B cell (primary cell): ENCODE results near the gene PAPLN. TPM values are rescaled to one million over a fixed set of nuclear protein-coding genes. Genes with fewer than 3 reads are reported as not detected.

Source experiments
- ATAC-seq: fragments of 200-7000 bp; cut with Tn5 transposase; one replicate; pipeline ENCODE4 v1.10.0; 2021; ENCODE audit warnings: low read depth, mild to moderate bottlenecking, moderate number of reproducible peaks, moderate library complexity
- CTCF ChIA-PET: fragments of 350-600 bp; sonication (Branson Sonifier 250); formaldehyde crosslinking; loops from one replicate; lab custom pipeline; 2021; ENCODE audit warnings: antibody characterized with exemption, inconsistent platforms; lab: Charles Lee
- POLR2A ChIA-PET: fragments of 350-600 bp; sonication (Branson Sonifier 250); formaldehyde crosslinking; loops from one replicate; lab custom pipeline; 2021; ENCODE audit warnings: antibody characterized with exemption; lab: Charles Lee
- DNase-seq: peaks from one replicate; pipeline ENCODE4 v3.0.0; 2013
- H2AFZ ChIP-seq: 2 replicates; pipeline ENCODE4 v1.6.1; 2012; ENCODE audit warnings: mild to moderate bottlenecking, low read depth, low read length; ENCODE audit not compliant: insufficient read depth, poor library complexity, severe bottlenecking
- H3K27ac ChIP-seq, 2 donors: 1 replicate in 1 of 2; 2 replicates in 1 of 2; pipeline ENCODE4 v1.5.1; 2012 to 2013; ENCODE audit warnings: low read length in 2 of 2, mild to moderate bottlenecking in 2 of 2, moderate library complexity in 1 of 2
- H3K27me3 ChIP-seq, 4 experiments: fragments of 200-600 bp in 1 of 4; sonication (generic) in 1 of 4; replicated peaks in 1 of 4; 1 replicate in 2 of 4; 2 replicates in 2 of 4; pipeline versions ENCODE4 v1.6.1 to v1.7.0; 2013 to 2016; ENCODE audit warnings: low read length in 3 of 4, mild to moderate bottlenecking in 2 of 4, mixed read lengths in 1 of 4, moderate library complexity in 1 of 4; ENCODE audit not compliant: insufficient read depth in 4 of 4, control insufficient read depth in 3 of 4; ENCODE audit errors: control extremely low read depth in 1 of 4
- H3K36me3 ChIP-seq, 2 experiments: replicated peaks in 1 of 2; 1 replicate in 1 of 2; 2 replicates in 1 of 2; pipeline versions ENCODE4 v1.6.1 to v1.7.1; 2013; ENCODE audit warnings: low read length in 1 of 2; ENCODE audit not compliant: insufficient read depth in 2 of 2, control insufficient read depth in 1 of 2; ENCODE audit errors: control extremely low read depth in 1 of 2, extremely low read depth in 1 of 2
- H3K4me1 ChIP-seq, 2 donors: fragments of 200-600 bp in 1 of 2; sonication (generic) in 1 of 2; 1 replicate in 1 of 2; 2 replicates in 1 of 2; pipeline versions ENCODE4 v1.5.1 to v1.6.1; 2013 to 2017; ENCODE audit warnings: low read length in 2 of 2; ENCODE audit not compliant: control insufficient read depth in 2 of 2, insufficient read depth in 2 of 2
- H3K4me2 ChIP-seq: replicated peaks from 2 replicates; pipeline ENCODE3; 2012; ENCODE audit warnings: mild to moderate bottlenecking, low read depth, low read length; ENCODE audit not compliant: poor library complexity, severe bottlenecking
- H3K4me3 ChIP-seq, 5 experiments: fragments of 200-600 bp in 1 of 5; sonication (generic) in 1 of 5; 1 replicate in 3 of 5; 2 replicates in 2 of 5; pipeline versions ENCODE4 v1.5.1 to v1.7.0; 2011 to 2016; ENCODE audit warnings: low read length in 4 of 5, mild to moderate bottlenecking in 4 of 5, low read depth in 2 of 5, control low read depth in 1 of 5, moderate library complexity in 1 of 5; ENCODE audit not compliant: insufficient read depth in 1 of 5; ENCODE audit errors: control extremely low read depth in 1 of 5, extremely low read depth in 1 of 5
- H3K79me2 ChIP-seq: fragments of 200-600 bp; sonication (generic); one replicate; pipeline ENCODE4 v1.6.0; 2016; ENCODE audit warnings: low read length; ENCODE audit not compliant: control insufficient read depth, insufficient read depth
- H3K9ac ChIP-seq: fragments of 200-600 bp; sonication (generic); 2 replicates; pipeline ENCODE4 v1.6.1; 2017; ENCODE audit warnings: mild to moderate bottlenecking, low read length, moderate library complexity
- H3K9me3 ChIP-seq, 3 donors: one replicate each; pipeline versions ENCODE4 v1.6.1 to v1.7.1; 2013; ENCODE audit warnings: low read length in 2 of 3; ENCODE audit not compliant: control insufficient read depth in 2 of 3, insufficient read depth in 1 of 3; ENCODE audit errors: control extremely low read depth in 1 of 3
- H4K20me1 ChIP-seq: 2 replicates; pipeline ENCODE4 v1.6.0; 2012; ENCODE audit warnings: mild to moderate bottlenecking, low read length; ENCODE audit not compliant: insufficient read depth, control insufficient read depth, poor library complexity, severe bottlenecking
- H3K27ac Mint-ChIP-seq: one replicate; pipeline ENCODE4 v1.8.0; 2021; ENCODE audit warnings: mixed read lengths
- H3K27me3 Mint-ChIP-seq: one replicate; pipeline ENCODE4 v1.8.0; 2021; ENCODE audit warnings: mixed read lengths
- H3K4me1 Mint-ChIP-seq: one replicate; pipeline ENCODE4 v1.8.0; 2021; ENCODE audit warnings: mixed read lengths
- H3K4me3 Mint-ChIP-seq: one replicate; pipeline ENCODE4 v1.8.0; 2021; ENCODE audit warnings: mixed read lengths
- H3K9me3 Mint-ChIP-seq: one replicate; pipeline ENCODE4 v1.8.0; 2022; ENCODE audit warnings: mixed read lengths; ENCODE audit not compliant: insufficient read depth
- CTCF ChIP-seq: fragments of 200-600 bp; IDR thresholded peaks from one replicate; pipeline ENCODE4 v1.8.0; 2022; ENCODE audit warnings: antibody characterized with exemption, mild to moderate bottlenecking
- EZH2 ChIP-seq: IDR thresholded peaks from 2 replicates; pipeline ENCODE4 v1.6.1; 2012; ENCODE audit warnings: borderline replicate concordance, low read depth, mild to moderate bottlenecking, moderate library complexity, low read length; ENCODE audit not compliant: insufficient read depth, poor library complexity, severe bottlenecking
- WGBS: methylation state at CpG from one replicate; pipeline ENCODE4 v1.1.5; 2013; ENCODE audit warnings: missing lambda C conversion rate; ENCODE audit not compliant: insufficient coverage; 5-methylcytosine and 5-hydroxymethylcytosine counted together
- intact Hi-C: fragments of 100-400 bp; cut with micrococcal nuclease; formaldehyde crosslinking; loops from one replicate; pipeline ENCODE4 v1.10.0; 2022
- polyA plus RNA-seq: library from polyadenylated mRNA; depleted of rRNA; stranded (reverse); fragments of >200 nt; gene quantifications from 2 replicates; pipeline ENCODE4 v1.2.3, GENCODE V29; 2012
- total RNA-seq, 2 donors: library from RNA; stranded (reverse); fragments of 120-200 nt in 1 of 2; gene quantifications; 1 replicate in 1 of 2; 2 replicates in 1 of 2; pipeline versions ENCODE4 v1.2.3 to v1.2.4, GENCODE V29; 2013 to 2022

Gene PAPLN
- total and polyA plus RNA-seq, 2 donors (not counting 1 experiment from before 2014, with no cell fraction given), result 0.69 to 1.5 TPM

DNA sequence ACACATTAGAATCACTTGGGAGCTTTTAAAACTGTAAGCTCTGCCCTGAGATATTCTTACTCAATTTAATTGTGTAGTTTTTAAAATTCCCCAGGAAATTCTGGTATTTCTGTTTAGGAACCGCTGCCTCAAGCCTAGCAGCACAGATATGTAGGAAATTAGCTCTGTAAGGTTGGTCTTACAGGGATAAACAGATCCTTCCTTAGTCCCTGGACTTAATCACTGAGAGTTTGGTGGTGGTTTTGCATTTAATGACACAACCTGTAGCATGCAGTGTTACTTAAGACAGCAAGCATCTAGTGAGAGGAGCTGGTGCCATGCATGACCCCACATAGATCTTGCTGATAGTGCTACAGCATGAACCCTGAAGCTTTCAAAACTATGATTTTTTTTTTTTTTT is 19.9 kb upstream of the PAPLN start:
- ATAC-seq (no peak), DNase-seq (no peak)
- ChIA-PET CTCF (interaction anchor here (0.5 kb wide), 1 partner anchor 19 kb away, joined by 3 read pairs; no protein-coding TSS in a partner anchor), POLR2A (no interaction called here)
- Histone ChIP-seq H3K36me3 (peaks cover 28 to 73% of the 10 kb centered on the region in 2 experiments), H3K9me3 (no peaks in the 10 kb centered on the region), H4K20me1 (no peaks in the 10 kb centered on the region), H3K4me3 (no peak overlapping the region), H3K4me1 (no peaks in the 10 kb centered on the region), H3K27me3 (no peaks in the 10 kb centered on the region), H3K27ac (no peak overlapping the region), H2AFZ (no peak overlapping the region), H3K9ac (no peak overlapping the region), H3K4me2 (no peak overlapping the region), H3K79me2 (no peaks in the 10 kb centered on the region)
- Mint-ChIP-seq H3K27me3 (no peaks in the 10 kb centered on the region), H3K4me1 (peaks cover 6% of the 10 kb centered on the region), H3K27ac (no peak overlapping the region), H3K4me3 (no peak overlapping the region), H3K9me3 (no peaks in the 10 kb centered on the region)
- intact Hi-C loops, result no loop called here
- no CpG with 5 or more reads among the region's 1 CpG for WGBS
- TF ChIP-seq EZH2 (no peak), CTCF (no peak)

GRCh38 chr14:73220061-73220460 is 17.2 kb upstream of the PAPLN start:
- CTCF ChIA-PET, result interaction anchor here (1.1 kb wide), 1 partner anchor 24 kb away, joined by 3 read pairs; no protein-coding TSS in a partner anchor
- Histone ChIP-seq H4K20me1 (no peaks in the 10 kb centered on the region), H3K27me3 (no peaks in the 10 kb centered on the region), H3K4me3 (no peak overlapping the region), H3K27ac (no peak overlapping the region), H3K4me2 (no peak overlapping the region), H3K9me3 (no peaks in the 10 kb centered on the region), H3K36me3 (peaks cover 13 to 64% of the 10 kb centered on the region in 2 experiments), H3K9ac (no peak overlapping the region), H2AFZ (no peak overlapping the region), H3K4me1 (peaks cover 3 to 5% of the 10 kb centered on the region in 2 donors), H3K79me2 (no peaks in the 10 kb centered on the region)
- Mint-ChIP-seq H3K9me3 (no peaks in the 10 kb centered on the region), H3K4me1 (peaks cover 16% of the 10 kb centered on the region), H3K27me3 (no peaks in the 10 kb centered on the region), H3K27ac (no peak overlapping the region), H3K4me3 (no peak overlapping the region)
- POLR2A ChIA-PET, result no interaction called here
- intact Hi-C loops, result no loop called here
- no peak for TF ChIP-seq CTCF
- no peak for TF ChIP-seq EZH2
- ATAC-seq (no peak), DNase-seq (no peak)
- WGBS, result 100% methylated on average over 1 of the region's 4 CpGs
